ENCODE measurements around the gene ZMYND11. TPM values are rescaled to one million over a fixed set of nuclear protein-coding genes. Genes with fewer than 3 reads are reported as not detected.

ZMYND11 gene
- total and polyA plus RNA-seq, 8 donors = 11.9 to 288 (median 42.4) TPM

GRCh38 chr10:152915-153314 lies 17.7 kb downstream of the ZMYND11 start:
- WGBS, 5 donors = 80 to 87% (median 82%) methylated on average over 4 of the region's 4 CpGs
- H3K27ac ChIP-seq = no peak overlapping the region
- intact Hi-C loops (cut with DNase I; ENCODE audit: low total_unique reads) = no loop called here
- no peaks in the 10 kb centered on the region for H3K27me3 ChIP-seq
- TF ChIP-seq CTCF (IDR thresholded peaks at IDR 0.05) (no peak), POLR2A (IDR thresholded peaks at IDR 0.05) (no peak), POLR2AphosphoS5 (IDR thresholded peaks at IDR 0.05) (no peak), EP300 (IDR thresholded peaks at IDR 0.05) (no peak)
- H3K36me3 ChIP-seq = no peaks in the 10 kb centered on the region
- no peak for DNase-seq
- peaks cover 0 to 15% (median 6%) of the 10 kb centered on the region in 4 donors for H3K4me1 ChIP-seq
- H3K9me3 ChIP-seq = no peaks in the 10 kb centered on the region
- no peak overlapping the region for H3K4me3 ChIP-seq

GRCh38 chr10:154348-154747 lies 19.1 kb downstream of the ZMYND11 start:
- Histone ChIP-seq H3K4me1 (peaks cover 0 to 16% (median 5%) of the 10 kb centered on the region in 4 donors), H3K4me3 (no peak overlapping the region), H3K9me3 (no peaks in the 10 kb centered on the region), H3K36me3 (no peaks in the 10 kb centered on the region), H3K27me3 (no peaks in the 10 kb centered on the region), H3K27ac (no peak overlapping the region)
- TF ChIP-seq EP300 (IDR thresholded peaks at IDR 0.05) = no peak
- TF ChIP-seq POLR2A (IDR thresholded peaks at IDR 0.05) = no peak
- TF ChIP-seq CTCF (IDR thresholded peaks at IDR 0.05) = no peak
- TF ChIP-seq POLR2AphosphoS5 (IDR thresholded peaks at IDR 0.05) = no peak
- DNase-seq = no peak
- intact Hi-C loops (cut with DNase I; ENCODE audit: low total_unique reads) = no loop called here
- 90 to 94% (median 91%) methylated on average over 5 of the region's 5 CpGs for WGBS, 5 donors

GRCh38 chr10:167383-167782 lies 32.1 kb downstream of the ZMYND11 start:
- Histone ChIP-seq H3K27me3 (no peaks in the 10 kb centered on the region), H3K9me3 (no peaks in the 10 kb centered on the region), H3K4me1 (peaks cover 0 to 25% (median 8%) of the 10 kb centered on the region in 4 donors), H3K36me3 (no peaks in the 10 kb centered on the region), H3K27ac (no peak overlapping the region), H3K4me3 (no peak overlapping the region)
- intact Hi-C loops (cut with DNase I; ENCODE audit: low total_unique reads) = no loop called here
- no peak for DNase-seq
- TF ChIP-seq POLR2A (IDR thresholded peaks at IDR 0.05) = no peak
- TF ChIP-seq EP300 (IDR thresholded peaks at IDR 0.05) = no peak
- no peak for TF ChIP-seq POLR2AphosphoS5 (IDR thresholded peaks at IDR 0.05)
- TF ChIP-seq CTCF (IDR thresholded peaks at IDR 0.05) = no peak

GRCh38 chr10:173741-174140 lies 38.5 kb downstream of the ZMYND11 start:
- H3K9me3 ChIP-seq = no peaks in the 10 kb centered on the region
- no peak for DNase-seq

More at GRCh38 chr10:173741-174140, 38.5 kb downstream of the ZMYND11 start:
- intact Hi-C loops (cut with DNase I; ENCODE audit: low total_unique reads) = no loop called here
- peaks cover 0 to 14% (median under 1%) of the 10 kb centered on the region in 4 donors for H3K4me1 ChIP-seq
- no peak overlapping the region for H3K4me3 ChIP-seq
- H3K27me3 ChIP-seq = no peaks in the 10 kb centered on the region
- H3K36me3 ChIP-seq = no peaks in the 10 kb centered on the region
- TF ChIP-seq CTCF (IDR thresholded peaks at IDR 0.05) = no peak
- TF ChIP-seq POLR2A (IDR thresholded peaks at IDR 0.05) = no peak
- no peak for TF ChIP-seq EP300 (IDR thresholded peaks at IDR 0.05)
- no peak for TF ChIP-seq POLR2AphosphoS5 (IDR thresholded peaks at IDR 0.05)
- 85 to 93% (median 91%) methylated on average over 4 of the region's 4 CpGs for WGBS, 5 donors
- H3K27ac ChIP-seq = no peak overlapping the region

All from stomach (tissue), 9 donors.